Stomach (tissue), 4 donors: ENCODE measurements around the gene G6PD.

ENCODE experiments used
- EP300 ChIP-seq: sonication (generic); formaldehyde crosslinking; IDR thresholded peaks from one replicate; pipeline ENCODE4 v1.6.1; 2017; ENCODE audit warnings: antibody characterized with exemption
- TF ChIP-seq, protein P1 (sequence below), 7 experiments: fragments of 450-650 bp in 4 of 7; fragments of 200-600 bp in 3 of 7; sonication (generic) in 3 of 7; IDR thresholded peaks; one replicate each; pipeline ENCODE4 v1.5.1; 2016 to 2019; ENCODE audit warnings: antibody characterized with exemption in 7 of 7, control low read depth in 2 of 7, mild to moderate bottlenecking in 1 of 7

DNA sequence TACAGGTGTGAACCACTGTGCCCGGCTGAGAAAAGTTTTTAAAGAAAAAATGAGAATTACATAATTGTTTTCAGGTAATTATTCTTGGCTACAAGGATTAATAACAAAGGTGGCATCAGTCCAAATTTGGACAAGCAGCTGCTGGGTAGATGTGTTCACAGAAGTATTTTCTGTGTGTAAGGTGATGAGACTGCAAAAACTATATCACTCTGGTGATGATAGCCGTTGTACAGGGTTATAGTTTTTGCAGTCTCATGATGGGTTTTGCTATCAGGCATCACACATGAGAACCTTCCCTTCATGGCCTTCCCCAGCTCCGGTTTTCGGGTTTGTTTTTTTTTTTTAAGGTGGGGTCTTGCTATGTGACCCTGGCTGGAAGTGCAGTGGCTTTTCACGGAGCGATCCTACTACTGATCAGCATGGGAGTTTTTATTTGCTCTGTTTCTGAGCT, 51.1 kb downstream of the G6PD start:
- TF ChIP-seq, protein P1, sequence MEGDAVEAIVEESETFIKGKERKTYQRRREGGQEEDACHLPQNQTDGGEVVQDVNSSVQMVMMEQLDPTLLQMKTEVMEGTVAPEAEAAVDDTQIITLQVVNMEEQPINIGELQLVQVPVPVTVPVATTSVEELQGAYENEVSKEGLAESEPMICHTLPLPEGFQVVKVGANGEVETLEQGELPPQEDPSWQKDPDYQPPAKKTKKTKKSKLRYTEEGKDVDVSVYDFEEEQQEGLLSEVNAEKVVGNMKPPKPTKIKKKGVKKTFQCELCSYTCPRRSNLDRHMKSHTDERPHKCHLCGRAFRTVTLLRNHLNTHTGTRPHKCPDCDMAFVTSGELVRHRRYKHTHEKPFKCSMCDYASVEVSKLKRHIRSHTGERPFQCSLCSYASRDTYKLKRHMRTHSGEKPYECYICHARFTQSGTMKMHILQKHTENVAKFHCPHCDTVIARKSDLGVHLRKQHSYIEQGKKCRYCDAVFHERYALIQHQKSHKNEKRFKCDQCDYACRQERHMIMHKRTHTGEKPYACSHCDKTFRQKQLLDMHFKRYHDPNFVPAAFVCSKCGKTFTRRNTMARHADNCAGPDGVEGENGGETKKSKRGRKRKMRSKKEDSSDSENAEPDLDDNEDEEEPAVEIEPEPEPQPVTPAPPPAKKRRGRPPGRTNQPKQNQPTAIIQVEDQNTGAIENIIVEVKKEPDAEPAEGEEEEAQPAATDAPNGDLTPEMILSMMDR (IDR thresholded peaks at IDR 0.05) = no peak
- TF ChIP-seq EP300 = no peak
